Smooth muscle cell (in vitro differentiated cells): ENCODE measurements around the gene CHMP2A. TPM values are rescaled to one million over a fixed set of nuclear protein-coding genes. Genes with fewer than 3 reads are reported as not detected.

Experiments used
- DNase-seq: peaks from one replicate; lab custom pipeline; 2025; ENCODE audit not compliant: unreplicated experiment; lab: John Stamatoyannopoulos, UW
- H2AFZ ChIP-seq: fragments of 200-600 bp; sonication (generic); 2 replicates; pipeline ENCODE4 v1.6.0; 2016; ENCODE audit warnings: antibody characterized with exemption, low read depth, mild to moderate bottlenecking
- H3F3A ChIP-seq: fragments of 200-600 bp; sonication (generic); 2 replicates; pipeline ENCODE4 v1.6.0; 2017; ENCODE audit warnings: antibody characterized with exemption, low read depth
- H3K27ac ChIP-seq: fragments of 200-600 bp; sonication (generic); 2 replicates; pipeline ENCODE4 v1.5.1; 2016; ENCODE audit warnings: low read depth, mild to moderate bottlenecking
- H3K27me3 ChIP-seq: fragments of 200-600 bp; sonication (generic); 2 replicates; pipeline ENCODE4 v1.6.1; 2016; ENCODE audit warnings: low read depth, mild to moderate bottlenecking
- H3K36me3 ChIP-seq: fragments of 200-600 bp; sonication (generic); 2 replicates; pipeline ENCODE4 v1.5.1; 2016; ENCODE audit warnings: low read depth
- H3K4me1 ChIP-seq: fragments of 200-600 bp; sonication (generic); 2 replicates; pipeline ENCODE4 v1.5.1; 2016; ENCODE audit warnings: low read depth
- H3K4me2 ChIP-seq: fragments of 200-600 bp; sonication (generic); 2 replicates; pipeline ENCODE4 v1.6.0; 2016; ENCODE audit warnings: mild to moderate bottlenecking
- H3K4me3 ChIP-seq: fragments of 200-600 bp; sonication (generic); 2 replicates; pipeline ENCODE4 v1.5.1; 2016; ENCODE audit warnings: mild to moderate bottlenecking
- H3K79me2 ChIP-seq: fragments of 200-600 bp; sonication (generic); 2 replicates; pipeline ENCODE4 v1.6.0; 2016; ENCODE audit warnings: low read depth, mild to moderate bottlenecking
- H3K9ac ChIP-seq: fragments of 200-600 bp; sonication (generic); 2 replicates; pipeline ENCODE4 v1.6.0; 2016; ENCODE audit warnings: low read depth
- H3K9me3 ChIP-seq: fragments of 200-600 bp; sonication (generic); replicated peaks from 2 replicates; pipeline ENCODE4 v1.5.1; 2016; ENCODE audit warnings: low read depth
- H4K20me1 ChIP-seq: fragments of 200-600 bp; sonication (generic); 2 replicates; pipeline ENCODE4 v1.6.0; 2016; ENCODE audit warnings: low read depth
- WGBS: methylation state at CpG from one replicate; pipeline ENCODE4 v1.1.7; 2016; ENCODE audit warnings: low lambda C conversion rate; 5-methylcytosine and 5-hydroxymethylcytosine counted together
- polyA plus RNA-seq: library from polyadenylated mRNA; unstranded; fragments of >200 nt; fragmentation: Nextera tagmentation; extraction: Ambion mirVana; gene quantifications from 2 replicates; pipeline ENCODE4 v1.2.1, GENCODE V29; 2016
- total RNA-seq: library from RNA; depleted of rRNA; stranded (reverse); fragments of >200 nt; gene quantifications from 2 replicates; pipeline ENCODE4 v1.2.3, GENCODE V29; 2014
- TF ChIP-seq, protein P1 (sequence below): fragments of 200-600 bp; sonication (generic); IDR thresholded peaks from 2 replicates; pipeline ENCODE4 v1.5.1; 2017; ENCODE audit warnings: borderline replicate concordance, mild to moderate bottlenecking, antibody characterized with exemption; ENCODE audit not compliant: insufficient read depth, poor library complexity, severe bottlenecking

Gene CHMP2A
- total and polyA plus RNA-seq, 2 experiments from 2014 or later, result 153 to 213 TPM

- TF ChIP-seq, protein P1, sequence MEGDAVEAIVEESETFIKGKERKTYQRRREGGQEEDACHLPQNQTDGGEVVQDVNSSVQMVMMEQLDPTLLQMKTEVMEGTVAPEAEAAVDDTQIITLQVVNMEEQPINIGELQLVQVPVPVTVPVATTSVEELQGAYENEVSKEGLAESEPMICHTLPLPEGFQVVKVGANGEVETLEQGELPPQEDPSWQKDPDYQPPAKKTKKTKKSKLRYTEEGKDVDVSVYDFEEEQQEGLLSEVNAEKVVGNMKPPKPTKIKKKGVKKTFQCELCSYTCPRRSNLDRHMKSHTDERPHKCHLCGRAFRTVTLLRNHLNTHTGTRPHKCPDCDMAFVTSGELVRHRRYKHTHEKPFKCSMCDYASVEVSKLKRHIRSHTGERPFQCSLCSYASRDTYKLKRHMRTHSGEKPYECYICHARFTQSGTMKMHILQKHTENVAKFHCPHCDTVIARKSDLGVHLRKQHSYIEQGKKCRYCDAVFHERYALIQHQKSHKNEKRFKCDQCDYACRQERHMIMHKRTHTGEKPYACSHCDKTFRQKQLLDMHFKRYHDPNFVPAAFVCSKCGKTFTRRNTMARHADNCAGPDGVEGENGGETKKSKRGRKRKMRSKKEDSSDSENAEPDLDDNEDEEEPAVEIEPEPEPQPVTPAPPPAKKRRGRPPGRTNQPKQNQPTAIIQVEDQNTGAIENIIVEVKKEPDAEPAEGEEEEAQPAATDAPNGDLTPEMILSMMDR, result no peak
- H3K36me3 ChIP-seq, result no peaks in the 10 kb centered on the region
- peaks cover 20% of the 10 kb centered on the region for H4K20me1 ChIP-seq
- peaks cover 17% of the 10 kb centered on the region for H3F3A ChIP-seq
- H3K79me2 ChIP-seq, result peaks cover 22% of the 10 kb centered on the region
- no peak overlapping the region for H2AFZ ChIP-seq
- H3K9me3 ChIP-seq, result no peaks in the 10 kb centered on the region
- H3K9ac ChIP-seq, result no peak overlapping the region
- no peak overlapping the region for H3K4me3 ChIP-seq
- peaks cover 17% of the 10 kb centered on the region for H3K4me1 ChIP-seq
- H3K4me2 ChIP-seq, result no peak overlapping the region
- H3K27ac ChIP-seq, result no peak overlapping the region
- DNase-seq, result no peak
- H3K27me3 ChIP-seq, result no peaks in the 10 kb centered on the region
These were observed 6.0 kb upstream of the CHMP2A start for GRCh38 chr19:58560921-58561320.

DNA sequence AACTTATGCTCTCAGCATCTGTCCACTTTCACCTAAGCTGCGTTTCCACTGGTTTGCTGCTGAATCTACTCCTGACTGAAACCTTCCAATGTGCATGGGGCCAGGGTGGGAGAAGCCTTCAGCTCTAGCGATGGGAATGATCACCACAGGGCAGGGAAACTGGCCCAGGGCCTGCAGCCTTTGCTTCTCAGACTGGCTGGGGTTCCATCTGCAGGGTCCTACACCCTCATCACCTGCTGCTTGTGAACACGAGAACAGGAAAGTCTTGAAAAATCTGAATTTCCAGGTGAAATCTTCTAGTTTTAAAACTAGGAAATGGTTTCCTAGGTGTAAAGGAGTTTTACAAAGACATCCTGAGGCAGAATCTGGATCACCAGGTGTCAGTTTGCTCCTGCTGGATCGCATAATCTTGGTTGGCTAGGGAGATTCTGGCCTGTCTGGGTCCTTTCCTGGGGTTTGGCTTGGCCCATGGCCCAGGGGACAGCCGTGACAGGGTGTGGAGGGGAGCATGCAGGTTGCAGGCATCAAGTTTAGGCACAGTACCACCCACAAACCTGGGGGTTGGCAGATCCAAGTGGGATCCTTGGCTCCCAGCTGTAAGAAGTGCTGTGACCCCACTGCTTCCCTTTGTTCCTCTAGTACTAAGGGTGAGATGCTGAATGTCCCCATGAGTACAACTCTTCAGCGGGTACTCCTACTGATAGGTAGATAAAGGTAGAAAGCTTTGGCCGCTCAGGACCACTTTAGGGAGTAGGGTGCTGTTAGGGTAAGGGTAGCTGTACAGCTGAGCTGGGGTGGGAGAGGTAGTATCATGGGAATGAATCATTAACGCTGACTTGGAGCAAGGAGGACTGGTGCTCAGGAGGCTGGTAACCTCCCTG, 5.3 kb upstream of the CHMP2A start:
- peaks cover 20% of the 10 kb centered on the region for H4K20me1 ChIP-seq
- no peaks in the 10 kb centered on the region for H3K9me3 ChIP-seq
- H3K27ac ChIP-seq, result peak overlapping the region; percentile 98
- DNase-seq, result no peak
- TF ChIP-seq, protein P1, result no peak
- peaks cover 27% of the 10 kb centered on the region for H3K79me2 ChIP-seq
- H2AFZ ChIP-seq, result no peak overlapping the region
- H3K4me1 ChIP-seq, result peaks cover 17% of the 10 kb centered on the region
- peak overlapping the region; percentile 62 for H3K4me3 ChIP-seq
- 93% methylated on average over 8 of the region's 8 CpGs for whole genome bisulfite sequencing
- peak overlapping the region; percentile 34 for H3K9ac ChIP-seq
- H3K27me3 ChIP-seq, result no peaks in the 10 kb centered on the region
- H3K36me3 ChIP-seq, result no peaks in the 10 kb centered on the region
- H3K4me2 ChIP-seq, result peak overlapping the region; percentile 94
- peaks cover 17% of the 10 kb centered on the region for H3F3A ChIP-seq

DNA sequence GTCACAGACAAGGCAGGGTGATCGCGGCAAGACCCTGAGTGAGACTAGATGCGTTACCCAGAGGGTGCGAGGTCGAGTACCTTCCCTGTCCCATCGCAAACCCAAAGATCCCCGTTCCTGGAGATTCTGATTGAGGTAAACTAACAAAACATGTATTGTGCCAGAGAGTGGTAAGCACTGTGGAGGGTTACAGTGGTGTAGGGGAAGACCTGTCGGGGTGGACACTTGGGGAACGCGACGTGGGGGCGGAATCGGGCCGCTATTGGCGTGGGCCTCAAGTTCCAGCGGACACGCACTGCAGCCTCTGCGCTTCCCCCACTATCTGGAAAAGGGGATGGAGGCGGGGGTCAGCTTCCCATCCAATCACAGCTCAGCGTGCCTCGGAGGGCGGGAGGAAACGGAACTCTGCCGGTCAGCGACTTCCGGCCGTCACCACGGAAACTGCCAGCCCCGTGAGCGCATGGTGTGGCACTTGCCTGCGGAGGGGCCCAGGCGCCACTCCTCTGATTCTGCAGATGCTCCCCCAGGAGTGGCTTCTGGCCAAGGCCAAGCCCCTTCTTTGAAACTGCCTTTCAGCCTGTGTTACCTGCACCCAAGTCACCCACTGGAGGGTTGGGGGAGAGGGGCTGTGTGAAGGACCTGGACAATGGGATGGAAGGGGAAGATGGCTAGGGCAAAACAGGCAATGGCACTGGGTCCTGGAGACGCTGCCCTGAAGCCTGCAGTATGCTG, 4.5 kb upstream of the CHMP2A start:
- TF ChIP-seq, protein P1, result no peak
- no peaks in the 10 kb centered on the region for H3K36me3 ChIP-seq
- H3F3A ChIP-seq, result peaks cover 15% of the 10 kb centered on the region
- peak overlapping the region; percentile 94 for H3K4me2 ChIP-seq
- no peaks in the 10 kb centered on the region for H3K9me3 ChIP-seq
- no peak for DNase-seq
- no peaks in the 10 kb centered on the region for H3K27me3 ChIP-seq
- peak overlapping the region; percentile 96 for H3K9ac ChIP-seq
- H4K20me1 ChIP-seq, result peaks cover 20% of the 10 kb centered on the region
- peaks cover 17% of the 10 kb centered on the region for H3K4me1 ChIP-seq
- WGBS, result 2% methylated on average over 33 of the region's 33 CpGs
- H3K4me3 ChIP-seq, result peak overlapping the region; percentile 62
- peak overlapping the region; percentile 29 for H2AFZ ChIP-seq
- H3K79me2 ChIP-seq, result peaks cover 27% of the 10 kb centered on the region
- H3K27ac ChIP-seq, result peak overlapping the region; percentile 98
